Right forelimb (tissue), 1 donor: ENCODE measurements around the gene EIF5A2.
"Not testable (repeated sequence)": the region's sequence is repeated elsewhere in the genome, so short reads cannot be mapped to it uniquely, and the experiment has no call there.

ENCODE experiments used
- DNase-seq: peaks from one replicate; pipeline ENCODE4 v3.0.0-alpha.2; 2018

Gene EIF5A2

GRCh38 chr3:170908235-170909116 lies at the start of gene EIF5A2:
Gene EIF5A2 (minus strand): TSS chr3:170908637. CDS start chr3:170907806, 831 bp downstream.
- DNase-seq = peak; percentile 93

DNA sequence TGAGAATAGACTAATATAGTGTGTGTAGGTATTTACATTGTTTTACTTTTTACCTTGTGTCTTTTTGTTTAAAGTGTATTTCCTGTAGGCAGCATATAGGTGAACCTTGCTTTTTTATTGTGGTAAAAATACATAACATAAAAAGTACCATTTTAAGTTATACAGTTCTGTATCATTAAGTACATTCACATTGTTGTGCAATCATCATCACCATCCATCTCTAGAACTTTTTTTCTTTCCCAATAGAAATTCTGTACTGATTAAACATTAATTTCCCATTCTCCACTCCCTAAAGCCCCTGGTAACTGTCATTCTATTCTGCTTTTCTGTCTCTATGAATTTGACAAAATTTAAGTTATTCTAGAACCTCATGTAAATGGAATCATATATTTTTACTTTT lies 48.2 kb upstream of the EIF5A2 start:
- no peak for DNase-seq

- DNase-seq = no peak
Observed at GRCh38 chr3:170953736-170954135, 45.3 kb upstream of the EIF5A2 start.

- no peak for DNase-seq
Observed at GRCh38 chr3:170953229-170953628, 44.8 kb upstream of the EIF5A2 start.

DNA sequence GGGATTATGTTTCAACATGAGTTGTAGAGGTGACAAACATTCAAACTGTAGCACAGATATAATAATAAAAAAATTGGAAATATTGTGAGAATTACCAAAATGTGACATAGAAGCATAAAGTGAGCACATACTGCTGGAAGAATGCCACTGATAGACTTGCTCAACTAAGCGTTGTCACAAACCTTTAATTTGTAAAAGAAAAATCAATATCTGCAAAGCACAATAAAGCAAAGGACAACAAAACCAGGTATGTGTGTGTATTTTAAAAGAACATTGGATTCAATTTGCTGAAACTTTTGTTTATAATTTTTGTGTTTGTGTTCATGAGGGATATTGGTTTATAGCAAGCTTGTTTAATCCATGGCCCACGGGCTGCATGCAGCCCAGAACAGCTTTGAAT lies 40.8 kb upstream of the EIF5A2 start:
- no peak for DNase-seq

DNA sequence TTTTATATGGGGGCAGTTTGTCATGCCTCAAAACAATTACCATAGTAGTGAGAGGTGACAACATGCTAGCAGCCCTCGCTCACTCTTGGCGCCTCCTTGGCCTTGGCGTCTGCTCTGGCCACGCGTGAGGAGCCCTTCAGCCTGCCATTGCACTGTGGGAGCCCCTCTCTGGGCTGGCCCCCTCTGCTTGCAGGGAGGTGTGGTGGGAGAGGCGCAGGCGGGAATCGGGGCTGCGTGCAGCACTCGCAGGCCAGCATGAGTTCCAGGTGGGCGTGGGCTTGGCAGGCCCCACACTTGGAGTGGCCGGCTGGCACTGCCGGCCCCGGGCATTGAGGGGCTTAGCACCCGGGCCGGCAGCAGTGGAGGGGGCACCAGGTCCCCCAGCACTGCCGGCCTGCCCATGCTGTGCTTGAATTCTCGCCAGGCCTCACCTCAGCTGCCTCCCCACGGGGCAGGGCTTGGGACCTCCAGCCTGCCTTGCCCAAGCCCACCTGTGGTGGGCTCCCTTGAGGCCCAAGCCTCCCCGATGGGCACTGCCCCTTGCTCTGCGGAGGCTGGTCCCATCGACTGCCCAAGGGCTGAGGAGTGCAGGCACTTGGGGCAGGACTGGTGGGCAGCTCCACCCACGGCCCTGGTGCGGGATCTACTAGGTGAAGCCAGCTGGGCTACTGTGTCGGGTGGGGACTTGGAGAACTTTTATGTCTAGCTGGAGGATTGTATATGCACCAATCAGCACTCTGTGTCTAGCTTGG lies 38.8 kb upstream of the EIF5A2 start:
- DNase-seq = no peak

GRCh38 chr3:170942011-170942410 lies 33.6 kb upstream of the EIF5A2 start:
- DNase-seq = no peak

GRCh38 chr3:170941551-170941950 lies 33.1 kb upstream of the EIF5A2 start:
- DNase-seq = no peak

DNA sequence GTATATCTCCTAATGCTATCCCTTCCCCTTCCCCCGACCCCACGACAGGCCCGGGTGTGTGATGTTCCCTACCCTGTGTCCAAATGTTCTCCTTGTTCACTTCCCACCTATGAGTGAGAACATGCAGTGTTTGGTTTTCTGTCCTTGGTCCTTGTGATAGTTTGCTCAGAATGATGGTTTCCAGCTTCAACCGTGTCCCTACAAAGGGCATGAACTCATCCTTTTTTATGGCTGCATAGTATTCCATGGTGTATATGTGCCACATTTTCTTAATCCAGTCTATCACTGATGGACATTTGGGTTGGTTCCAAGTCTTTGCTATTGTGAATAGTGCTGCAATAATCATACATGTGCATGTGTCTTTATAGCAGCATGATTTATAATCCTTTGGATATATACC lies 24.6 kb upstream of the EIF5A2 start:
- DNase-seq = not testable (repeated sequence)

DNA sequence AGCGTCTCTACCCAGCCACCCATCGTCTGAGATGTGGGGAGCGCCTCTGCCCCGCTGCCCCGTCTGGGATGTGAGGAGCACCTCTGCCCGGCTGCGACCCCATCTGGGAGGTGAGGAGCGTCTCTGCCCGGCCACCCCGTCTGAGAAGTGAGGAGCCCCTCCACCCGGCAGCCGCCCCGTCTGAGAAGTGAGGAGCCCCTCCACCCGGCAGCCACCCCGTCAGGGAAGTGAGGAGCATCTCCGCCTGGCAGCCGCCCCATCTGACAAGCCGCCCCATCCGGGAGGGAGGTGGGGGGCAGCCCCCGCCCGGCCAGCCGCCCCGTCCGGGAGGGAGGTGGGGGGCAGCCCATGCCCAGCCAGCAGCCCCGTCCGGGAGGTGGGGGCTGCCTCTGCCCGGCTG lies 15.1 kb upstream of the EIF5A2 start:
- DNase-seq = not testable (repeated sequence)

GRCh38 chr3:170918715-170919114 lies 10.3 kb upstream of the EIF5A2 start:
- no peak for DNase-seq

GRCh38 chr3:170914690-170915089 lies 6.3 kb upstream of the EIF5A2 start:
- no peak for DNase-seq

DNA sequence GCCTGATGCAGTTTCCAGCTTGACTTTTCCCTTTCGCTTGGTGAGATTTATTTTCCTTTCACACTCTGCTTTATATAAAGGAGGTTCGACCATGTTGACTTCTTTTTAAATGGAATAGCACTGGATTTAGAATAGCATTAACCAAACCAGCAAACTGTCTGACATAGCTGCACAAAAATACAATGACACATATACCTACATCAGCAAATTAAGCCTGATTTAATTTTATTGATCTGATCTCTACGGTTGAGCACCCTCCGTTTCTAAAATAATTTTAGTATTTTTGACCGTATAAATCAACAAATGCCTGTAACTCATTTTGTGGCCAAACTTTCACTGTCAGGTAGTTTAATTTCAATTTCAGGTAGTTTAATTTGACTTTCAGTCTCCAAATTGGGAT lies 5.8 kb upstream of the EIF5A2 start:
- DNase-seq = no peak

DNA sequence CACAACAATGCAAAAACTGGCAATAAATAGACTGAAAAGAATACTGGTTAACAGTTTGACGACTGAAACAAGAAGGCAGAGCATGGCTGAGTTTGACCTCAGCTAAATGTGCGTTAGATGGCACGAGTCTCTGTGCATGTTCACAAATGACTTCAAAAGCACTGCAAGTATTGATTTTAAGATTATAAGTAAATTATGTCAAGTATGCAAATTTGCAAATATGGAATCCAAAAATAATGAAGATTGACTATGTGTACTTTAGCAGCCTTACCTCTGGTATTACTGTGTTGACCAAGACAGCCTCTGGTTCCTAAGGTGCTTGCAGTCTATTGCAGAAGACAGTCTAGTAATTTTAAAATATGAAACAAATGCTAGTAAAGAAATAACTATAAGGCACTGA lies 2.6 kb upstream of the EIF5A2 start:
- DNase-seq = no peak

GRCh38 chr3:170910542-170910941 lies 2.1 kb upstream of the EIF5A2 start:
- no peak for DNase-seq

GRCh38 chr3:170909129-170909903 lies 879 bp upstream of the EIF5A2 start:
- no peak for DNase-seq

DNA sequence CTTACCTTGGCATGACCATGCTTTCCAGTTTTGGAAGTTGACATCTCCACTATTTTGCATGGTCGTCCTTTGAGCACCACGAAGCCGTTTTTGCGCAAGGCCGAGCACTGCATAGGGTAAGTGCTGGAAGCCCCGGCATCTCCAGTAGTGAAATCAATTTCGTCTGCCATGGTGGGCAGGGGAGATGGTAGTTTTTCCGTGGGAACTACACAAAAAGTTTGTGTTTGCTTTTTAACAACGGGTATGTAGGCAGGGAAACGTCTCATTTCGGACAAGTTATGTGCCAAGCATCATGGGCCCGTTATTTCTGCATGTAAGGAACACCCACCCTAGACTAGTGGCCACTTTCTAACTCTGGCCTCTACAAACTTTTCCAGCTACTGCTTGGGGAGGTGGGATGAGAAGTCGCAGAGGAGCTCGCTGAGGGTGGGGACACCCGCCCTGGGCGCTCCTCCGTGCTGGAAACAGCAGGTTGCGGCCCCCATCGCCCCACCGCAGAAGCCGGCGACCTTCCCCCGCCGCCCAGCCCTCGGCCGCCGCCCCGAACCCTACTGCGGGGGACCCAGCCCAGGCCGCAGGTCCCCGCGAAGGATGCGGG lies 701 bp downstream of the EIF5A2 start:
- DNase-seq = peak; percentile 44

DNA sequence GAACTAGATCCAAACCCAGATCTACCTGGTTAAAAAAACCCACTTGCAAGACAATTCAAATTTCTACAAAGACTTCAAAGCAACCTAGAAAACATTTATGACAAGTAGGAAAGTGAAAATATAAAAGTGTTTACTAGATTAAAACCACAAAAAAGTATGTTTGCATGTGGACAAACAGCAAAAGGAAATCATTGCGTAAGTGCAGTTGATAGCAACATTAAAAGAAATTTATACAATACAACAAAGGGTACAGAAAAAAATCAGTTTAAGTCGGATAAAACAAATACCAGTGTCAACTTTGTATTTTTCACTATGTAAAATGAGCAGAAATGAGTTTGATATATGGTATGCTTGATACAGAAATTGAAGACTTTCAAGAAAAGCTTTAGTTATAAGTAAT lies 2.6 kb downstream of the EIF5A2 start:
- DNase-seq = no peak

DNA sequence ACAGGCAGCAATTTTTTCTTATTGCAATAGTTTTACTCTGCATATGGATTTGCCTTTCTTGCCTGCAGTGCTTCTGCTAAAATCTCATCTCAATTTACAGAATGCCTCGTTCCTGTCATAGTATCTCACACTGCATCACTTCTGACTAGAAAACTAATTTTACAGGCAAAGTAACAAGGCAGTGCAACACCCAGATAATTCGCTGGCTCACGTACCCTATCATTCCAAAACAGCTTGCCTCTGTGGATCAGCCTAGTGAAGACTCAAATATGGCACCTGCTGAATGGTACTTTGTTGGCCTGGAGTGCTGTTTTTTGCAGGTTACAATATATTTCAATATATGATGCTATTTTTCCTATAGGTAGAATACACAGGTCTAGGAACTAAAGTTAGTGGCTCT lies 5.3 kb downstream of the EIF5A2 start:
- DNase-seq = no peak

DNA sequence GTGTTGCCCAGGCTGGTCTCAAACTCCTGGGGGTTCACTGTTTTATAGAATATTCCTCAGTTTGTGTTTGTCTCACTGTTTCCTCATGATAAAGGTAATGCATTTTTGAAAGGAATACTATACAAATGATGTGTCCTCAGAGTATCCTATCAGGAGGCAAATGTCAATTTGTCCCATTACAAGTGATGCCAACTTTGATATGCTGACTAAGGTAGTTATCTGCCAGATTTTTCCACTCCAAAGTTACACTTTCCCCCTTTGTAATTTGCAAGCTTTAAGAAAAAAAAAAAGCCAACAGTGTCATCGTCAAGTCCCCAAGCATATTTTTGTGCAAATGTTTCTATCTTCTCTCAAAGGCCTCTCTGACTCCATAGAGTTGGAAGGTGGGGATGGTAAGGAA lies 9.0 kb downstream of the EIF5A2 start:
- DNase-seq = no peak

- DNase-seq = no peak
Observed at GRCh38 chr3:170897978-170898377, 10.5 kb downstream of the EIF5A2 start.

GRCh38 chr3:170897199-170897598 lies 11.2 kb downstream of the EIF5A2 start:
- DNase-seq = not testable (repeated sequence)

GRCh38 chr3:170896781-170897180 lies 11.7 kb downstream of the EIF5A2 start:
- no peak for DNase-seq
